Panc1 (cell line): ENCODE results near the gene NAGA. TPM values are rescaled to one million over a fixed set of nuclear protein-coding genes. Genes with fewer than 3 reads are reported as not detected.
"Not testable (repeated sequence)": the region's sequence is repeated elsewhere in the genome, so short reads cannot be mapped to it uniquely, and the experiment has no call there.

Experiments used
- ATAC-seq: fragments of 200-7000 bp; cut with Tn5 transposase; 2 replicates; pipeline ENCODE4 v1.9.1; 2020; ENCODE audit warnings: mild to moderate bottlenecking, moderate library complexity
- BruUV-seq: library from RNA; stranded (reverse); fragments of 400-500 nt; replicated peaks from 2 replicates; lab custom pipeline; 2021; lab: Mats Ljungman, UMichigan
- CTCF ChIA-PET: fragments of 300-600 bp; sonication (Branson Sonifier 250); formaldehyde crosslinking; loops from one replicate; lab custom pipeline; 2022; ENCODE audit warnings: antibody characterized with exemption; lab: Charles Lee
- POLR2A ChIA-PET: fragments of 300-600 bp; sonication (Branson Sonifier 250); formaldehyde crosslinking; loops from one replicate; lab custom pipeline; 2022; ENCODE audit warnings: antibody characterized with exemption; lab: Charles Lee
- DNase-seq: peaks from one replicate; pipeline ENCODE4 v3.0.0-alpha.2; 2010; ENCODE audit warnings: low read depth, low spot score
- H3K27ac ChIP-seq: 2 replicates; pipeline ENCODE4 v1.5.1; 2011; ENCODE audit warnings: mild to moderate bottlenecking, low read length, inconsistent platforms
- H3K27me3 ChIP-seq: fragments of 200-500 bp; sonication (Bioruptor generic); 2 replicates; pipeline ENCODE4 v1.6.0; 2014; ENCODE audit warnings: low read length, inconsistent platforms; ENCODE audit not compliant: control insufficient read depth, insufficient read depth
- H3K36me3 ChIP-seq: fragments of 200-500 bp; sonication (Bioruptor generic); 2 replicates; pipeline ENCODE4 v1.5.1; 2014; ENCODE audit warnings: inconsistent platforms, mild to moderate bottlenecking, low read length, moderate library complexity; ENCODE audit not compliant: control insufficient read depth, insufficient read depth
- H3K4me1 ChIP-seq: 2 replicates; pipeline ENCODE4 v1.5.1; 2011; ENCODE audit warnings: inconsistent platforms, mild to moderate bottlenecking, low read length, moderate library complexity; ENCODE audit not compliant: control insufficient read depth, insufficient read depth
- H3K4me3 ChIP-seq, 2 experiments: 2 replicates each; pipeline ENCODE4 v1.5.1; 2011 to 2012; ENCODE audit warnings: low read depth in 2 of 2, low read length in 2 of 2, mild to moderate bottlenecking in 2 of 2, inconsistent platforms in 1 of 2, moderate library complexity in 1 of 2
- H3K9me3 ChIP-seq: fragments of 200-500 bp; sonication (Bioruptor generic); 2 replicates; pipeline ENCODE4 v1.5.1; 2014; ENCODE audit warnings: low read depth, mild to moderate bottlenecking, inconsistent platforms, low read length, moderate library complexity; ENCODE audit not compliant: control insufficient read depth, insufficient read depth
- CTCF ChIP-seq: fragments of 450-650 bp; IDR thresholded peaks from 2 replicates; pipeline ENCODE4 v1.5.1; 2017; ENCODE audit warnings: mild to moderate bottlenecking
- POLR2AphosphoS5 ChIP-seq: IDR thresholded peaks from 2 replicates; pipeline ENCODE4 v1.6.1; 2012; ENCODE audit warnings: mild to moderate bottlenecking, low read depth, low read length, moderate library complexity
- REST ChIP-seq, 2 experiments: IDR thresholded peaks; 2 replicates each; pipeline ENCODE4 v1.6.1; 2011 to 2012; ENCODE audit warnings: low read depth in 2 of 2, control low read depth in 1 of 2, low read length in 1 of 2, mild to moderate bottlenecking in 1 of 2, moderate library complexity in 1 of 2; ENCODE audit not compliant: insufficient read depth in 1 of 2
- SIN3A ChIP-seq: IDR thresholded peaks from 2 replicates; pipeline ENCODE4 v1.6.1; 2012; ENCODE audit warnings: low read depth, mild to moderate bottlenecking, low read length, moderate library complexity, borderline replicate concordance; ENCODE audit not compliant: insufficient read depth
- TCF7L2 ChIP-seq: IDR thresholded peaks from 2 replicates; pipeline ENCODE4 v1.6.1; 2011; ENCODE audit warnings: mild to moderate bottlenecking, low read depth, low read length, inconsistent platforms
- in situ Hi-C: cut with HindIII; loops from 2 replicates; pipeline ENCODE4 v1.10.0; 2016; ENCODE audit warnings: low sequenced_read_pairs, low pct_unique_long_range_greater_than_20kb
- intact Hi-C: fragments of 100-400 bp; cut with micrococcal nuclease; formaldehyde crosslinking; loops from one replicate; pipeline ENCODE4 v1.10.0; 2022; ENCODE audit not compliant: unreplicated experiment
- total RNA-seq: library from RNA; stranded (reverse); gene quantifications from one replicate; pipeline ENCODE4 v1.2.1, GENCODE V29; 2021; ENCODE audit not compliant: unreplicated experiment

Gene NAGA
- total RNA-seq, 1 experiment from 2014 or later, result 24.2 TPM

GRCh38 chr22:42072606-42073330 is 2.2 kb upstream of the NAGA start:
- Histone ChIP-seq H3K9me3 (no peaks in the 10 kb centered on the region), H3K27ac (no peak overlapping the region), H3K4me1 (no peaks in the 10 kb centered on the region), H3K4me3 (no peak overlapping the region), H3K36me3 (no peaks in the 10 kb centered on the region), H3K27me3 (no peaks in the 10 kb centered on the region)
- ATAC-seq (no peak), DNase-seq (no peak)
- TF ChIP-seq CTCF, result no peak
- no peak for TF ChIP-seq POLR2AphosphoS5
- no peak for TF ChIP-seq REST (IDR thresholded peaks at IDR 0.05; ENCODE audit: insufficient read depth in 1 of 2, low read depth in 2 of 2, low read length in 1 of 2)
- TF ChIP-seq SIN3A, result no peak
- no peak for TF ChIP-seq TCF7L2
- no TSS peak for BruUV-seq
- ChIA-PET POLR2A (no interaction called here), CTCF (no interaction called here)
- in situ Hi-C loops (no loop called here), intact Hi-C loops (loop anchor here (5.0 kb wide), 1 partner anchor 105 kb away; the partner anchor contains the start of gene SEPTIN3)

GRCh38 chr22:42071508-42071907 is 896 bp upstream of the NAGA start:
- BruUV-seq, CTCF ChIA-PET, DNase-seq, H3K27me3 ChIP-seq, in situ Hi-C loops, H3K9me3 ChIP-seq, H3K4me1 ChIP-seq, ATAC-seq, POLR2A ChIA-PET, H3K36me3 ChIP-seq: not testable (repeated sequence)
- peak overlapping the region; percentile 59 to 78; a peak in 3 of 4 replicates for H3K4me3 ChIP-seq
- H3K27ac ChIP-seq, result peak overlapping the region; percentile 77
- intact Hi-C loops, result loop anchor here (5.0 kb wide), 1 partner anchor 104 kb away; the partner anchor contains the start of gene SEPTIN3
